GM19468 (cell line): ENCODE measurements around the gene TNIK.

ENCODE experiments used
- ATAC-seq: cut with Tn5 transposase; IDR thresholded peaks from one replicate; pipeline ENCODE4 v1.9.1; 2021; ENCODE audit warnings: mild to moderate bottlenecking, moderate library complexity, moderate number of reproducible peaks; ENCODE audit not compliant: unreplicated experiment; ENCODE audit errors: extremely low read depth

The TNIK gene

DNA sequence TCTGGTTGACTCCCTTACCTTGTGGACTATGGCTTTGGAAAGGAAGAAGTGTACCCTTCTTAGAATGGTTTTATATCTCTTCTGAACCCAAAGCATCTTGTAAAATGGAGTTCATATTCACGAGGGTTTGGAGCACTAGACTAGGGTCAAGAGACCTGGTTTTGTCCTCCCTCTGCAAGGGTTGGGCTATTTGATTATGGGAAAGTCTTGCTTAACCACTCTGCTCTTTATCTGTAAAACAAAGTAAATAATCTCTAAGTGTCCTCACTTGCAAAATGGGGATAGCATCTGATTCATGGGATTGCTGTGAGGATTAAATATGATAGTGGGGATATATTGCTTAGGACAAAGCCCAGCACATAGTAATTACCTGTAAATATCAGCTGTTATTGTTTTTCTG lies 415.8 kb downstream of the TNIK start:
- no peak for ATAC-seq

DNA sequence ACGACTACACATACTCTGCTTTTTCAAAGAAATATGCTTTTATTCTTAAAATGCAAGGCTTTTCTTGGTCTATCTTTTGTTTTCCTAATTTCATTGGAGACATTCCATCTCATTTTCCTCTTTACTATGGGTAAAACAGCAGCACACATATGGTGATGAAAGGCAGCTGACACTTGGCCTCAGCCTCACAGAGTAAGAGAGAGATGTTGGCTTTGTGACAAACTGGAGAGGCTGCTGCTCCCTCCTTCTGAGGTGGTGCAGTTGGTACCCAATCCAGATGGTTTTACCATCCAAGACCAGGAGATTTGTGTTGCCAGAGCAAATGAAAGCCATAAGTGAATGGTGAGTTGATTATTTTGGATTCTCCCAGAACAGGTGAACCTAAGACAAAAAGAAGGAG lies 420.5 kb downstream of the TNIK start:
- ATAC-seq: no peak

DNA sequence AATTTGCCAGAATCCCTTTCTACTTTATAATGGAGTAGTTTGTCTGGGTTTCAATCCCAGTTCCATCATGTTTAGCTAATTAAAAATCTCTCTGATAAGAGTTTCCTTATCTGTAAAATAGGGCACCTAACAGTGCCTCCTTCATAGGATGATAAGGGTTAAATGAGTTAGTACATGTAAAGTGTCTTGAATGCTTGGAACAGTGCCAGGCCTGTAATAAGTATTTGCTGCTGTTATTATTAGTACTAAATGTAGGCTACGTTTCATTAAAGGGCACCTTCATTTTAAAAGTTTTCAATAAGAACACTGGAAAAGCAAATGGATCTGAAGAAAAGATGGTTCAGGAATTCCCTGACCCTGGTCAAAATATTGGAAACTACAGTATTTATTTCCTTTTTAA lies 421.9 kb downstream of the TNIK start:
- ATAC-seq: no peak

DNA sequence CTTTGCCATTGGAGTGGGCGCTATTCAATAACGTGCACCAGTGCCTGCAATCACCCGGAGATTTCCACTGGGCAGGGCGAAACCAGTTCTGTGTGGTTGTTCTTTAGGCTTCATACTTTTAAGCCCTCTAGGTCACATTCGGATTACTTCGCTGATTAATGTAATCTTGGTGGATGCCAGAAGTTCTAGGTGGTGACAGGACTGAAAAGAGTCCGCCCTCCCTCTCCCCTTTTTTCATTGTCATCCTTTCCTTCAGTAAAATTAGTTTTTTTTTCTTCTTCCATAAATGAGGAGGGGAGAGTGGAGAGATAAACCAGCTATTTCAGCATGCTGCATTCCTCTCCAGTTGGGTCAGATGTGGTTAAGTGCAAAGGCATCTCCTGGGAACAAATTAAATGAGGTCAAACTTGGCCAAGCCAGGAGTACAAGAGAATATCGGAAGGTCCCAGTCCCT lies 431.4 kb downstream of the TNIK start:
- no peak for ATAC-seq

DNA sequence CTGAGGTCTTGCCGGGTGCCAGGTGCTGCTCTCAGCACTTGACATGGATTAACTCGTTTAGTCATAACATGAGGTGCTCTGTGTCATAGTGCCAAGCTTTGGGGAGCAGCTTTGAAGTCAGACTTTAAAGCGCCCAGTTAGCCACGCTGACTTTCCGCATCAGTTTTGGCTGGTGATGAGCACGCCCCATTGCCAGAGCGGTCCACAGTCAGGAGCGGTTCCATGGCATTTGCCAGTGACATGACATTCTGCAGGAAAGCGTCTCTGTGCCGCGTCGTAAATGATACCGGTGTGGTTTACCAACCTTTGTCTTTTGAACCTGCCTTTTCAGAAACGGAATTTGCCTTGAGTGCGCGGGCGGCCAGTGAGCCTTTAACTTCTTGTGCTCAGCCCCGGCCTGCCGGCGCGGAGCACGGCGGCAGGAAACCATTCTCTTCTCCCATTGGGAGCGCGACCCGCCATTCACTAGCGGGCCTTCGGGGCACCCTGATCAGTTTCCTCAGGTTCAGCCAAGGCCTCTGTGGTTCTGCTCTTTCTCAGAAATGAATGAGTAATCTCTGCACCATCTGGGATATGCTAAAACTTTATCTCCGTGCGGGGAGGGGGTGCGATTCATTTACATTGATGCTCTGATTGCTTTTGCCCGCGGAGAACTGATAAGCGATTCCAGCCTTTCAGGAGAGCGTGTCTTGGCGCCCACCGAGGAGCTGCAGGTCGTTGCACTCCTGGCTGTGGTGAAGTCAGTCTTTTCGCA lies 432.0 kb downstream of the TNIK start:
- ATAC-seq: peak; percentile 26

DNA sequence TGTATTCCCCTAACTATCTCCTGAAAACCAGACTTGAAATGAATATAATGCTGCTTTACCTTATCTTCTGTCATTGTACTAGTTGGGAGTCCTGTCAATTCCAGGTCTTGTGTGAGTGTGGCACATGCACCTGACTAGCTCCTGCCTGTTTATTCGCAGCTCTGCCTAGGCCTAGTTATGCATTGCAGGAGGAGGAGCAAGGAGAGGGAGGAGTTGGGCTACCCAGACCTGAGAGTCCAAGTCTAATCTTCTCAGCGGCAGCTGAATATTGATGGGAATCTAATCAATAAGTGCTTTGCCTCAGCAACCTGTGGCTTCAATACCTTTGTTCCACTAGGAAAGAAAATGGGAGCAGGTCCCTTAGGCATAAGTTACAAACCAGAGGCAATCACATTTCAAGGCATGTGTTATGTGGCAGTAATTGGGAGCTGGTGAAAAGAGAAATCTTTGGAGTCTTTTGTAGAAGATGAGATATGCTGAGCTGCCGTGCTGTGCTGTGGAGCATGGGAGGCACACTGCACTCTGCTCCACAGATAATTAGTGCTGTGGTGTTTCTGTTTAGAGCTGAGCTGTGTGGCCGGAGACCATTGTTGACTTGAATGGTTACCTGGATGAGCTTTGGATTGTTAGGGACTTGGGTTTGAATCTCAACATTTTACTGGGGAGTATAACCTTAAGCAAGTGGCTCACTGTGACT lies 433.5 kb downstream of the TNIK start, which contains the start of gene SLC2A2:
SLC2A2 (minus strand) TSS at position 124 of the 697 bp plus-strand sequence; CDS start at position 74, 50 bp downstream.
- no peak for ATAC-seq

DNA sequence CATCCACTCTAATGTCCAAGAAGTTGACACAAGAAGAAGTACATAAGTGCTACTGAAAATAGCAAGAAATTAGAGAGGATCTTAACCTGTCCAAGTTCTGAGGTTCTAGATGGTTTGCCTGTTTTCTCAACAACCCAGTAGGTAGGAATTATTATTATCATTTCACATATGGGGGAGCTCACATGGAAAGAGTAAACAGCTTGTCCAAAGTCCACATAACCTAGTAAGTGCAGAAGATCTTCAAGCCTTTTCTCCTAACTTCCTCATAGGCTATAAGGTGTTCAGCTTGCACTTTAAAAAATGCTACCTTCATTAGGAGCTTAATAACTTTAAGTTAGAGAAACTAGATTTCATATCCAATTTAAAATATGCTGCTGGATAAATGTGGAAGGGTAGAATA lies 436.6 kb downstream of the TNIK start:
- ATAC-seq: no peak

DNA sequence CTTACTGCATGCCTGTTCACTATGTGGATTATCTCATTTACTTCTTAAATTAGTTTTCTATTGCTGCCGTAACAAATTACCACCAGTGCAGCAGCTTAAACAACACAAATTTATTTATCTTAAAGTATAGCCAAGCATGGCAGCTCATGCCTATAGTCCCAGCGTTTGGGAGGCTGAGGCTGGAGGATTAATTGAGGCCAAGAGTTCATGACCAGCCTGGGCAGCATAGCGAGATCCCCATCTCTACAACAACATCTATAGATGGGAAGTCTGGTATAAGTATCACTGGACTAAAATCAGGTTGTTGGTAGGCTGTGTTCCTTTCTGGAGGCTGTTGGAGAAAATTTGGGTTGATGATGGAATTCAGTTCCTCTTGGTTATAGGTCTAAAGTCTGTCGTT lies 438.8 kb downstream of the TNIK start:
- ATAC-seq: no peak

DNA sequence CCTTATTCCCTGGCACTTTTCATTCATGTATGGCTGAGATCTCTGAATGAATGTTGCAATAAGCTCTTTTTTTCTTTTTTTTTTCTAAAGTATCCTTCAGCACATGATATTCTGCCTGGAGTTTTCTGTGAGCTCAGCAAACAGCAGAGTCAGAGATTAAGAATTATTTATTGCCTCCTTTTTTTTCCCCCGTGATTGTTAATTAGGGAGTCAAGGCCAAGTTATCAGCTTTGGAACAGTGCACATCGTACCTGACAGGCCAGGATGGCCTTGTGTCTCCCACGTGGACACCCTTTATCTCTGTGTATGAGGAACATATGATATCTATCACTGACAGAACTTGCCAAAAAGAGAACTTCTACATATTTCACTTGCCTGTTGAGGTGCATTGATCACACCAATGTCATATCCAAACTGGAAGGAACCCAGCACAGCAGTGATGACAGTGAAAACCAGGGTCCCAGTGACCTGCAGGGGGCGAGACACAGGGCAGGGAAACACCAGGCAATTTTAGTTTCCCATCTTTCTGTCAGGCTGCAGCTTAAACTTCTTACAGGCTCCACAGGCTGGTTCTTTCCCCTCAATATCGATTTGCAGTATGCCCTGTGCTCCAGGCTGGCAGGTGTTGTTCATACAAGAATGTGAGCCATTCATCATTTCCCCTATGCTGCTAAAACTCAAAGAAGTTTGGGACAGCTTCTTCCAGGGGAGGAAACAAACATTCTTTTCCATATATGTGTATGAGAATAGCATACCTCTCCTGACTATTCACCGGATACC lies 441.9 kb downstream of the TNIK start:
- ATAC-seq: no peak

DNA sequence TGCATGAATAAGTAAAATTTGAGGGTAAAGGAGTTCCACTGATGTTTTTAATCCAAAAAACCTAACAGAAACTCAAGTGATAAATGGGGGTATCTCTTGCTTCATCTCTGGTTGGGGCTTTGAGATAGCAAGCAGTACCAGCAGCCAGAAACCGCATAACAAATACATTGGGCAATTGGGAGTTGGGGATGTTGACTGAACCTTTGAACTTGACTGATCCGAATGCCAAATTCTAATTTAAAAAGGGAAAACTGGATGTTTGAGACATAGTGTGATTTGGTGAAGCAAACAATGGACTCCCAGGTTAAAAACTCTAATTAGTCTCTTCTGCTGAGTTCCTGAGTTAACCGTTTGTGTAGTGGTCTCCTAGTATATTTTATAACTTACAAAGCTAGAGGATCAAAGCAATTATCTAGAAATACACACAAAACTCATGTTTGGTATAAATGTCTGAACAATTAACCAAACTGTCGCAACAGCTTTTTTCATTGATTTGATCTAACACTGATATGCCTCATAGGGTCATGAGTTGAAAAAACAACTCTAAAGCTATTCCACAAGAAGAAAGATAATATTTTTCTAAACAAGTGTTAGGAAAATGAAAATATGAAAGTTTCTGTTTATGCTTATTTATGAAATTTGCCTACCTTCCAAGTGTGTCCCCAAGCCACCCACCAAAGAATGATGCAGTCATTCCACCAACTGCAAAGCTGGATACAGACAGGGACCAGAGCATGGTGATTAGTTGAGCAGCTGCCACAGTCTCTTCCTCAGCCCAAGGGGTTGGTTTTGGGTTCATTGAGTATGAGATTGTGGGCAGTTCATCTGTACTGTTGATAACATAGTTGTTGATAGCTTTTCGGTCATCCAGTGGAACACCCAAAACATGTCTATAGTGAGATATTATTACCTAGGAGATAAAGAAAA lies 446.1 kb downstream of the TNIK start:
- no peak for ATAC-seq

DNA sequence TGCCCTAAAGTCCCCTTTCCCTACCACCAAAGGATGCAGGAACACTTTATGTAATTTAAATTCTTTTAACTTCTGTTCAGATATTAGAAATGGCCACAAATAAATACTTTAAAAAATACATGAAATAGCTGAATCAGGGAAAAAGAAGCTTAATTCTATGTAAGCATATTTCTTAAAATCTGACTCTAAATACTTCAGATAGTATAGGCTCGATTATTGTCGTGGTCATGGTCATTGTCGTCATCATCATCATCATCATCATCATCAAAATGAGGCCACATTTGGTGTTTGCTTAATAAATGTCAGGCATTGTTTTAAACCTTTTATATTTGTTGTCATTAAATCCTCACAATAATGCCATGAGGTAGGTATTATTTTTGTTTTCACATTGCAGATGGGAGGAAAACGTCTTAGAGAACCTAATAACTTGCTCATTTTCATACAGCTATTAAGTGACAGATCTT lies 448.3 kb downstream of the TNIK start:
- ATAC-seq: no peak
